IPS-15b (cell line): Measurements from ENCODE around the gene PRKN.

ENCODE experiments used
- H3K27me3 ChIP-seq: one replicate; pipeline ENCODE4 v1.6.1; 2013; ENCODE audit warnings: low read length; ENCODE audit not compliant: control insufficient read depth, insufficient read depth
- H3K36me3 ChIP-seq: one replicate; pipeline ENCODE4 v1.6.1; 2013; ENCODE audit warnings: low read length; ENCODE audit not compliant: control insufficient read depth, insufficient read depth
- H3K4me1 ChIP-seq: one replicate; pipeline ENCODE4 v1.6.1; 2013; ENCODE audit warnings: mild to moderate bottlenecking, low read length; ENCODE audit not compliant: control insufficient read depth, insufficient read depth
- H3K4me3 ChIP-seq: one replicate; pipeline ENCODE4 v1.5.1; 2013; ENCODE audit warnings: low read depth, low read length
- H3K9ac ChIP-seq: one replicate; pipeline ENCODE4 v1.6.1; 2013; ENCODE audit warnings: low read depth, mild to moderate bottlenecking, low read length
- H3K9me3 ChIP-seq: one replicate; pipeline ENCODE4 v1.6.1; 2013; ENCODE audit warnings: mild to moderate bottlenecking, low read length; ENCODE audit not compliant: control insufficient read depth, insufficient read depth

The PRKN gene

DNA sequence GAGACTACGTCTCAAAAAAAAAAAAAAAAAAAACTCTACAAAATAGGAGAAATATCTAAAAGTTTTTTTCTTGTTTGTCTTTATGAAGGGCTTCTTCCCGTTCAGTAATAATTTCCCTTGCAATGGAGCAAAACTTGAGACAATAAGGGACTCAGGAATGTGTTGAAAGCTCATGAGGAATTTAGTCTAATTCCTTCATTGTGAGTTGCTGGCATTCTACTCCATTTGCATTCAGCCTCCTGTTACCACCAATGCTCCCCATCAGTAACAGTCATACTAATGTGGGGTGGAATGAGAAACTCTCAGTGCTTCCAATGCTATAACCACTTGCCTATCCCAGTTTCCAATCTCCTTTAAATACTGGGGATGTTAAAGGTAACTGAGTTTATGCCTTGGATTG, 877.0 kb downstream of the PRKN start:
- H3K9me3 ChIP-seq, result no peaks in the 10 kb centered on the region
- H3K36me3 ChIP-seq, result no peaks in the 10 kb centered on the region
- no peak overlapping the region for H3K9ac ChIP-seq
- H3K4me3 ChIP-seq, result no peak overlapping the region
- no peaks in the 10 kb centered on the region for H3K27me3 ChIP-seq
- H3K4me1 ChIP-seq, result peaks cover 5% of the 10 kb centered on the region

DNA sequence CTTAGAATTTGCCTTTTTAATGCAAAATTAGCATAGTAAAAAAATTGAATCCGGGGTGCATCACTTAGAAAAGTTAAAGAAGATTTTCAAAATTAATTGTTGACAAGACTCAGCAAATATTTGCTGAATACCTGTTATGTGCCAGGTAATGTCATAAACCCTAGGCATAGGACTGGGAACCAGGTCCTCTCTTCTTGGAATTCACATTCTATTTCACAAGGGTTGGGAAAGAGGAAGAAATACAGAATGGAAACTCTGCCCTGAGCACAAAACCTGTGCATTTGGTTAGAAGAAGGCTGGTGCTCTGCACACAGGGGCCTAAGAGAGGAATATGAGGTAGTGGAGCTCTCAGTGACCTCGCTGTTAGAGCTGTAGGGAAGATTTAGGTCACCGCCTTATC, 879.9 kb downstream of the PRKN start:
- Histone ChIP-seq H3K9ac (no peak overlapping the region), H3K9me3 (no peaks in the 10 kb centered on the region), H3K4me3 (no peak overlapping the region), H3K4me1 (peaks cover 5% of the 10 kb centered on the region), H3K36me3 (no peaks in the 10 kb centered on the region), H3K27me3 (no peaks in the 10 kb centered on the region)

DNA sequence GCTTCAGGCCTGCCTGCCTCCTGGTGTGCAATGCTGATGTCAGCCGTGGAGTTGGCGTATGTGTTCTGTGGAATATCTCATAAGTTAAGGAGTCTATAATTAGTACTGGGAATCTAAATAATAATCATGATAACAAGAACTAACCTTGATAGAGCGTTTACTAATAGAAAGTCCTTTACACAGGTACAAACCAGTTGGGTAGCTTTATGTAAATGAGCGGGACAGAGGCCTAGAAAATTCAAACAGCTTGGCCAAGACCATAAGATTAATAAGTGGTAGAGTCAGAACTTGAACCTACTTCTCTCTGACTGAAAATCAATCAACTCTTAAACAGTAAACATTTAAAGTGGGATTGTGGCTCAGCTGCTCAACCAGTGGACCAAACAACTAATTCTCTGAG, 882.8 kb downstream of the PRKN start:
- no peak overlapping the region for H3K4me3 ChIP-seq
- no peaks in the 10 kb centered on the region for H3K27me3 ChIP-seq
- no peaks in the 10 kb centered on the region for H3K36me3 ChIP-seq
- H3K9me3 ChIP-seq, result no peaks in the 10 kb centered on the region
- no peaks in the 10 kb centered on the region for H3K4me1 ChIP-seq
- H3K9ac ChIP-seq, result no peak overlapping the region

DNA sequence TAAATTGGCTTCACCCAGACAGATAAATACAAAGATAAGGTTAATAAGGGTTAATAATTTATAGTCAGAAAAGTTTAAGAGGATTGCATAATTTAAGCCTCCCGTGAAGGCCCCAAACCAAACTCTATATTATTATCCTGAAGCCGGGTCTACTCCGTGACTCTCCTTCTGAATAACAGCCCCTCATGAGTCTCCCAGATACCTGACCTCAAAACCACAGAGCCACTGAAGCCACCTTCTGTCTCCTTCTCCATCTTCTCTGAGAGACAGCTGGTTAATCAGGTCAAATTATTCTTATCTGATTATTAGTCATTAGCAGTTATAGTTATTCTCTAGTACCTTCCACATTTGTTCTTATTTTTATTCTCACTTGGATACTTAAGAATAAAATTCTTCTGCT, 884.5 kb downstream of the PRKN start:
- H3K9me3 ChIP-seq, result no peaks in the 10 kb centered on the region
- H3K4me3 ChIP-seq, result no peak overlapping the region
- peaks cover 10% of the 10 kb centered on the region for H3K4me1 ChIP-seq
- H3K27me3 ChIP-seq, result no peaks in the 10 kb centered on the region
- H3K36me3 ChIP-seq, result no peaks in the 10 kb centered on the region
- no peak overlapping the region for H3K9ac ChIP-seq

DNA sequence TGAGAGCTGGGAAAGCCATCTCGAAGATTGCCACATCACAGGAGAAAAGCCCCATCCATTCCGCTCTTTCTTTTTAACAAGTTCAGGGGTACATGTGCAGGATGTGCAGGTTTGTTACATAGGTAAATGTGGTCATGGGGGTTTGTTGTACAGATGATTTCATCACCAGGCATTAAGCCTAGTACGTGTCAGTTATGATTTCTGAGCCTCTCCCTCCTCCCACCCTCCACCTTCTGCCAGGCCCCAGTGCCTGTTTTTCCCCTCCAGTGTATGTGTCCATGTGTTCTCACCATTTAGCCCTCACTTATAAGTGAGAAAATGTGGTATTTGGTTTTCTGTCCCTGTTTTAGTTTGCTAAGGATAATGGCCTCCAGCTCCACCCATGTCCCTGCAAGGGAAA, 887.2 kb downstream of the PRKN start:
- H3K4me1 ChIP-seq, result peaks cover 20% of the 10 kb centered on the region
- no peak overlapping the region for H3K4me3 ChIP-seq
- H3K9me3 ChIP-seq, result no peaks in the 10 kb centered on the region
- H3K36me3 ChIP-seq, result no peaks in the 10 kb centered on the region
- no peaks in the 10 kb centered on the region for H3K27me3 ChIP-seq
- no peak overlapping the region for H3K9ac ChIP-seq

DNA sequence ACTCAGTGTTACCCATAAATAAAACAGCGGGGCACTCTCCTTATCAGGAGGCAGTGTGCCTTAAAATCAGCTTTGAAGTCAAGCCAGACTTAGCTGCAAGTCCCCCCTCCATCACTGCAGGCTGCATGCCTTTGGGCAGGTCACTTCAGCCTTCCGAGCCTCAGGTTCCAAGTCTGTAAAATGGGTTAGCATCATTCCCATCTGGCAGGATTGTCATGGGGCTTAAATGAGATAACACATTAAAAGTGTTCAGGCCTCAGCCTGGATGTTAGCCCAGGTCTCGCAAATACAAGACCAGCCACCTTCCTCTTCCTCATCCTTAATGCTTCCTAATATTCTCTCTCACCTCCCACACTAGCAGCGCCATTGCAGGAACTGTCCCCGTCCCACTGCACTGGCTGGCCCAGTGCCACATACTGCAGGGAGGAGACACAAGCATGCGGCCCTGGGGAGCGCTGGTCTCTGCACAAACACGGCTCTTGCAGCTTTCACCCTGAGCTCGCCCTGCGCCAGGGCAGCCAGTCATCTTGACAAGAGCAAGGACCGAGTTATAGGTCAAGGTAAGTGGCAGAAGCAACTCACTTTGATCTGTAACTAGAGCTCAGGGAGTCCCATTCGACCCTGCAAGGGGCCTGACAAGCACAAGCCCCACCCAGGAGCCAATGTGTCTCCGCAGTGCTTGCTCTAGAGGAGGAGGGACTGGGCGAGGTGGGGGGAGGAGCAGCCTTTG, 889.1 kb downstream of the PRKN start:
- Histone ChIP-seq H3K4me3 (peak overlapping the region; percentile 6), H3K9ac (no peak overlapping the region), H3K36me3 (no peaks in the 10 kb centered on the region), H3K9me3 (no peaks in the 10 kb centered on the region), H3K27me3 (no peaks in the 10 kb centered on the region), H3K4me1 (peaks cover 20% of the 10 kb centered on the region)

DNA sequence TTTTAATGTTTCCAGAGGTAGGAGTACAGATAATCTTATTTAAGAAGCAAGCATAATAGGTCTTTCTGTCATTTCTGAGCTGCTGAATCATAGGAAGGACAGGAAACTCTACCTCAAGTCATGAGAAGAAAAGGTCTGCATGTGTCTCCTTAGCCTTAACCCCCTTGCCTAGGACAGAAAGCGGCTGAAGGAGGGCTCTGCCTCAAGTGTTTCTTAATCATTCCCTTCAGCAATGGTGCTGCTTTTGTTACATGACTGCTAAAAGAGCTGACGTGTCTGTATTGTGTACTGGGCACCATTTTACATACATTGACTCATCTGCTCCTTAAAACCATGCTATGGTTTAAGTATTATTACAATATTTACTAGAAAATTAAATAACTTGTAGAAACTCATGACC, 889.7 kb downstream of the PRKN start:
- Histone ChIP-seq H3K36me3 (no peaks in the 10 kb centered on the region), H3K27me3 (no peaks in the 10 kb centered on the region), H3K9ac (no peak overlapping the region), H3K9me3 (no peaks in the 10 kb centered on the region), H3K4me3 (no peak overlapping the region), H3K4me1 (peaks cover 20% of the 10 kb centered on the region)

DNA sequence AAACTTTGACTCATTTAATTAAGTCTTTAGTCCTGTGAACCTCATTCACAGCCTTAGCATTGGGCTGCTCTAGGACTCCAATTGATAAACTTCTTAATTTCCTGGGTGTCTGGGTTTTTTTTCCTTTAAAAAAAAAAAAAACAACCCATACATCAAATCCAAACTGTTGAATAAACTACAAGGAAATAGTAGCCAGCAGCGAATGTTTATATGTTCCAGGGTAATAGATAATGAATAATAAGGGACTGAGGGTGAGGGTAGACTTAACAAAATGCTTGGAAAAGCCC, 890.2 kb downstream of the PRKN start:
- Histone ChIP-seq H3K4me3 (no peak overlapping the region), H3K36me3 (no peaks in the 10 kb centered on the region), H3K27me3 (no peaks in the 10 kb centered on the region), H3K9me3 (no peaks in the 10 kb centered on the region), H3K4me1 (peaks cover 20% of the 10 kb centered on the region), H3K9ac (no peak overlapping the region)

DNA sequence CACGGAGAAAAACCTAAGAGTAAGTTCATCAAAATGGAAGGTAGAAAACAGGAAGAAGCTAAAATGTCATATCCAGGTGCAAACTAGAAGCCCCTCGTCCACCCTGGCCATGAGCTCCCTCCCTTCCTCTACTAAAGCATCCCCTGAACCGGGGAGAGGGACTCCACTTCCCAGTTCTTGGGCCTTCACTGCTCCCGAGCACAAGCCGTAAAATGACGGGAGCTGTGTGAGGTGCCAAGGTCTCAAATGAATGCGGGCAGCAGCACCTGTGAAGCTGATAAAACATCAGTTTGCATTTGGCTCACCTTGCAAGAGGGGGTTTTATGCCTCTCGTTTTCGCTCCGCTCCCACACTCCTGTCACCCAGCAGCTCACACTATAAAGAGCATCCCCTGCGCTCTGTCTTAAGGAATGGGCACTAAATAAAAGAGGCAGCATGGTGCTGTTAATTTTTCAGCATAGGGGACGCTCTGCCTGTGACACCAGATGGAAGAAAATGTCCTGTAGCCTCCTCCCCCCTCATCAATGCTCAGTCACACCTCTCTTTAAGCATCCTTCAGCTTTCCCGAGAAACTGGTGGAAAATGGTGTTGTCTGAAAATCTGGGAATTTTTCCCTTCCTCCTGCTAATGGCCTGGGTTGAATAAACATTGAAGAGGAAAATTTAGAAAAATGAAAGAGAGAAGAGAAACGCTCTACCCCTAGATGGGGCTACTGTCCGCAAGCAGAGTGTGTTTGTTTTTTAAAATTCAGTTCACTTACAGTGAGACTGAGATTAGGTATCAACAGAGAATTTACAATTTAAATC, 890.7 kb downstream of the PRKN start:
- no peaks in the 10 kb centered on the region for H3K9me3 ChIP-seq
- no peaks in the 10 kb centered on the region for H3K36me3 ChIP-seq
- H3K27me3 ChIP-seq, result no peaks in the 10 kb centered on the region
- H3K9ac ChIP-seq, result no peak overlapping the region
- H3K4me1 ChIP-seq, result peaks cover 20% of the 10 kb centered on the region
- no peak overlapping the region for H3K4me3 ChIP-seq

DNA sequence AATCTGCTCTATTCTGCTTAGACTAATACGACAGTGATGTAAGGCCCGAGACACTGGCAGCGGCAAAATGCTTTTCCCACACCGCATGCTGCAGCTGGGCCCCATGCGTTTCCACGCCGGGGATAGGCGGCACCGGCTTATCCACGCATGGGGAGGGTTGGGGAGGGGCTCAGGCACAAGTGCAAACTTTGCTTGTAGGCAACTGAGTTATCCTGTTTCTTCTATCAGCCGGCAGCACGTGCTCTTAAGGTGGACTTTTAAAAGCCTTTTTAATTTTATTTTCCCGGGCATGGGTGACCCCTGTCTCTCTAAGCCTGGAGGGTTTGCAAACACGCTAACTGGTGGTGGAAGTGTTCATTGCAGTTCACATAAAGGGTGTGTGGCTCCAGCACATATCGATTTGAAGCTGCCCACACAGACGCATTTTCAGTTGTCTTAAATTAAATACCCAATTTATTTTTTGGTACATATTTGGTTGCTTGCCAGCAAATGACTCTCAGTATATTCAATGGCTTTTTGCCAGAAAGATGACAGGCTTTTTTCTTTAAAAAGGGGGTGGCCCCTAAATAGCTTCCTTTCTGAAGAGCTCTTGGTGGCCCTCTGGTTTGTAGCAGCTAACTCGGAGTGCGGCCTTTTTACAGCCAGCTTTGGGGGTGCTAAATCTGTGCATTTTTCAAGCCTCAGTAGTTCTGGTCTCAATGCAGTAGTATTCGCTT, 891.9 kb downstream of the PRKN start:
- Histone ChIP-seq H3K4me3 (no peak overlapping the region), H3K4me1 (peaks cover 23% of the 10 kb centered on the region)

DNA sequence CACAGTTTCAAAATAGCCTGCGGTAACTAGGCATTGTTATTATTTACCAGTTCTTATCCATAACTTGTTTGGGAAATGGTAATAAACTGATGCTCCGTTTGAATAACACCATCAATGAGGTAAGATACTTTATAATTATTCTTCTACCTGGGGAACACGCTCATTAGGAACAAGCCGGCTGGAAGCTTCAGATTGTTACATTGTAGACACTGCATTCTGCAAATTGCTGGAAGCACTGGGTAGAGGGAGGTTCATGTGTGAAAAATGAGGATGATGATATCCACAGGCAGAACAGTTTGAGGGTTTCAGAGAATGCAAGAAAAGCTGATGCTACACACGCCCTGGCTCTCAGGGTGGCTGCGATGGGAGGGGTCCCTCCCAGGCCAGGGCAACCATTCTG, 893.1 kb downstream of the PRKN start:
- no peak overlapping the region for H3K9ac ChIP-seq
- no peak overlapping the region for H3K4me3 ChIP-seq
- no peaks in the 10 kb centered on the region for H3K36me3 ChIP-seq
- peaks cover 23% of the 10 kb centered on the region for H3K4me1 ChIP-seq
- no peaks in the 10 kb centered on the region for H3K9me3 ChIP-seq
- no peaks in the 10 kb centered on the region for H3K27me3 ChIP-seq

More for the DNA sequence above, 891.9 kb downstream of the PRKN start:
- Histone ChIP-seq H3K27me3 (no peaks in the 10 kb centered on the region), H3K9ac (no peak overlapping the region), H3K36me3 (no peaks in the 10 kb centered on the region), H3K9me3 (no peaks in the 10 kb centered on the region)
